ENCODE results near the gene FHIT.
A peak's percentile ranks its signal among the peaks of the same experiment; 100 is the strongest.

The FHIT gene

DNA sequence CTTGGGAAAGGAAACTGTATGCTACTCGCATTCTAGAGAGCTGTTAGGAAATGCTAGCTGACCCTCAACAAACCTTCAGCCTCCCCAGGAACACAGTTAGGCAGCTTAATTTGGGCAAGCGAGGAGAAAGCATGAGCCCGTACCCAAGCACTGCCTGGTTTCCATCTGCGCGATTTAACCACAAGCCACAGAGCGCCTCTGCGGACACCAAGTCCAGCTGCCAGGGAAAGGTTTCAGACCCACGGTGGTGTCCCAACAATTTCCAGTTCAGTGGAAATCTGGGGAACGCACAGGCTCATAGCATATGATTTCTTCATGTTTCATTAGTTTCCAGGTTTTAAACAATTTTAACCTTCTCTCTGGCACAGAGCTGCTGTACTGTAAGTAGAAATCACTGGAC, 617.6 kb downstream of the FHIT start:
- no peak overlapping the region for H3K4me3 ChIP-seq (ENCODE audit: low read depth, low read length)
- no peak overlapping the region for H2AFZ ChIP-seq (ENCODE audit: low read length, unreplicated experiment)
- no peaks in the 10 kb centered on the region for H3K4me1 ChIP-seq (ENCODE audit: control insufficient read depth, insufficient read depth, low read length, unreplicated experiment)
- peaks cover 3% of the 10 kb centered on the region; the same call in 1 of the 2 replicates for H3K27me3 ChIP-seq (ENCODE audit: insufficient read depth, low read length)
- no peaks in the 10 kb centered on the region for H3K79me2 ChIP-seq (ENCODE audit: control insufficient read depth, insufficient read depth, low read length, unreplicated experiment)
- no peaks in the 10 kb centered on the region for H3K36me3 ChIP-seq (ENCODE audit: insufficient read depth, low read length)
- H3K27ac ChIP-seq (ENCODE audit: low read depth, low read length): no peak overlapping the region

DNA sequence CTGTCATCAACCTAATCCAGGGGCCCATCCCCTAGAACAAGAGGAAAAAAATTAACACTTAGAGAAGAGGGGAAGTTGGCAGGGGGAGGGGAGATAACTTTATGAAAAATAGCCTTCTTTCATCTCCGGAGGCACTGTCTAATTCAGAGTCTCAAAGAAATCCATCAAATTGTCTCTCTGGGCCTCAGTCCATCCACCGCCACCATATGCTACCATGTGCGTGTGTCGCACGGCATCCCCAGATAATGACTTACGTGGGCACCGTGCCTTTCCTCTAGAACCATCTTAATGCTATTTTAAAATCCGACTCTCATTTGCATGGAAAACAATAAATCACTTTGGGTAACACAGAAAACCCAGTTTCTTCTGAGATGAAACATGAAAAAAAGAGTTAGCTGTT, 619.7 kb downstream of the FHIT start:
- no peak overlapping the region for H2AFZ ChIP-seq (ENCODE audit: low read length, unreplicated experiment)
- no peaks in the 10 kb centered on the region for H3K36me3 ChIP-seq (ENCODE audit: insufficient read depth, low read length)
- H3K27me3 ChIP-seq (ENCODE audit: insufficient read depth, low read length): peaks cover 3% of the 10 kb centered on the region; the same call in 1 of the 2 replicates
- H3K4me1 ChIP-seq (ENCODE audit: control insufficient read depth, insufficient read depth, low read length, unreplicated experiment): no peaks in the 10 kb centered on the region
- H3K27ac ChIP-seq (ENCODE audit: low read depth, low read length): no peak overlapping the region
- H3K4me3 ChIP-seq (ENCODE audit: low read depth, low read length): no peak overlapping the region
- H3K79me2 ChIP-seq (ENCODE audit: control insufficient read depth, insufficient read depth, low read length, unreplicated experiment): no peaks in the 10 kb centered on the region

DNA sequence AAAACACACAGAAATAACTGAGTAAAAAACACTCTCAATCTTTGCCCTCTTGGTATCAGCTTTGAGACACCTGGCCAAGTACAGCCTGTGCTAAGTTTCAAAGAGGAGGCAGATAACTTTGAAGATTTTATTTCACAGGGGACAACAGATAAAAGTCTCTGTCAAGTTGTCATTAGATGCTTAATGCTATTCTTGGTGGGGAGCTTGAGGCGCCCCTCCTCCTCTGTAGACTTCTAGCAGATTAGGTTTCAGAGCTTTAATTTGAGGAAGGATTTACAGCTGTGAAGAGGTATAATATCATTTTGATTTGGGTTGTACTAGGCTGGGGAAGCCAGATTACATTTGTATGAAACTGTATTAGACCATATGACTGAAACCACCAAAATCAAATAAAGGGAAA, 620.3 kb downstream of the FHIT start:
- H3K36me3 ChIP-seq (ENCODE audit: insufficient read depth, low read length): no peaks in the 10 kb centered on the region
- H3K27ac ChIP-seq (ENCODE audit: low read depth, low read length): no peak overlapping the region
- H3K27me3 ChIP-seq (ENCODE audit: insufficient read depth, low read length): peaks cover 3% of the 10 kb centered on the region; the same call in 1 of the 2 replicates
- no peaks in the 10 kb centered on the region for H3K4me1 ChIP-seq (ENCODE audit: control insufficient read depth, insufficient read depth, low read length, unreplicated experiment)
- H2AFZ ChIP-seq (ENCODE audit: low read length, unreplicated experiment): no peak overlapping the region
- no peaks in the 10 kb centered on the region for H3K79me2 ChIP-seq (ENCODE audit: control insufficient read depth, insufficient read depth, low read length, unreplicated experiment)
- no peak overlapping the region for H3K4me3 ChIP-seq (ENCODE audit: low read depth, low read length)

DNA sequence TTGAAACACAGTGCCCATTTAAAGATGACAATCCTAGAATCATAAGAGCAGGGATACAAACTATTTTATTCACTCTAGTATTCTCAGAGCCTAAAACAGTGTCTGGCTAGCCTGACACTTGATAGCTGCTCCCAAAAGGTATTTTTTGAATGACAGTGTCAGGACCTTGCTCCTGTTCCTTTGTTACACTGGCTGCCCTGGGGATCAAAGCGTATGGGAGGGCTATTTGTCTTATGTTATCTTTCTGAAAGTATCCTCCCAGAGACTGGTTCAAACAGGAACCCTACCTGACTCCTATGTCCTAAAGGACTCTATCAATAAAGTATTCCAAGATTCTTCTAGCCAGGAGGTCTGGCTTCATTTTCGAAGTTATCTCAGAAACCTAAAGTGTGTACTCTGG, 621.4 kb downstream of the FHIT start:
- Histone ChIP-seq H3K4me1 (ENCODE audit: control insufficient read depth, insufficient read depth, low read length, unreplicated experiment) (no peaks in the 10 kb centered on the region), H3K27me3 (ENCODE audit: insufficient read depth, low read length) (peaks cover 3% of the 10 kb centered on the region; the same call in 1 of the 2 replicates), H2AFZ (ENCODE audit: low read length, unreplicated experiment) (no peak overlapping the region), H3K79me2 (ENCODE audit: control insufficient read depth, insufficient read depth, low read length, unreplicated experiment) (no peaks in the 10 kb centered on the region), H3K4me3 (ENCODE audit: low read depth, low read length) (no peak overlapping the region), H3K36me3 (ENCODE audit: insufficient read depth, low read length) (no peaks in the 10 kb centered on the region), H3K27ac (ENCODE audit: low read depth, low read length) (no peak overlapping the region)

DNA sequence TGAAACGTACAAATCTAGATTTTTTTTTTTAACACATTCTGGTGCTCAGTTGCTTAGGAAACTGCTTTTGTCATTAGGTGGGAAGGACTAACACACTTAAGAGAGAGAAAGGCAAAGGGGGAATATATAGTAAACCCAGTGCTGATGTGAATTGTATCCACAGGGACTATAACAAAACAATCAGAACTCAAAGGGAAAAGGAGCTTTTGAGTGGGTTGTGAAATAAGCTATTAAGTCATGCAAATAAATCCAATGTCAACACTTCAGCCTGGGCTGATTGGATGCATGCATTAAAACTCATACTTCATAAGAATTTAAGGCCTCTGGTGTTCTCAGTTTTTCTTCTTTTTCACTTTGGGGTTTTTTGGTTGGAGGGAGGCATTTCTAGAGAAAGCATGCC, 628.9 kb downstream of the FHIT start:
- H3K79me2 ChIP-seq (ENCODE audit: control insufficient read depth, insufficient read depth, low read length, unreplicated experiment): no peaks in the 10 kb centered on the region
- no peaks in the 10 kb centered on the region for H3K36me3 ChIP-seq (ENCODE audit: insufficient read depth, low read length)
- H3K4me1 ChIP-seq (ENCODE audit: control insufficient read depth, insufficient read depth, low read length, unreplicated experiment): no peaks in the 10 kb centered on the region
- H3K27me3 ChIP-seq (ENCODE audit: insufficient read depth, low read length): no peaks in the 10 kb centered on the region
- H2AFZ ChIP-seq (ENCODE audit: low read length, unreplicated experiment): no peak overlapping the region
- H3K4me3 ChIP-seq (ENCODE audit: low read depth, low read length): no peak overlapping the region
- no peak overlapping the region for H3K27ac ChIP-seq (ENCODE audit: low read depth, low read length)

DNA sequence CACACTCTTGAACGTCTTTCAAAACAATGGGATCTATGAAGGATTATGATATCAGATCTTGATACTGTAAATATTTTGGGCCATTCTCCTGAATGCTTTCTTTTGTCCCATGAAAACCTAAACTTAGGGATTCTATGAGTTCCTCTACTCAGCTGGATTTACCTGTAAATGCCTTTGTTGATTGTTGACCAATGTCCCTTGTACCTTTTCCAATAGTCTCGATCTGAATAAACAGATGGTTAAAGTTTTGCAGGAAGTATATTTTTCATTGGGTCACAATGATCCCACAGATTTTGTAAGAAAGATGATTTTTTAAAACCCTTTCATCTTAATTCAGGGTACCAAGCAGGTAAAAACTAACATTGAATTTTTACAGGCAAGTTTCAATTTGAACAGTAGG, 634.1 kb downstream of the FHIT start:
- Histone ChIP-seq H3K79me2 (ENCODE audit: control insufficient read depth, insufficient read depth, low read length, unreplicated experiment) (no peaks in the 10 kb centered on the region), H3K27me3 (ENCODE audit: insufficient read depth, low read length) (no peaks in the 10 kb centered on the region), H3K27ac (ENCODE audit: low read depth, low read length) (no peak overlapping the region), H3K4me1 (ENCODE audit: control insufficient read depth, insufficient read depth, low read length, unreplicated experiment) (no peaks in the 10 kb centered on the region), H3K36me3 (ENCODE audit: insufficient read depth, low read length) (no peaks in the 10 kb centered on the region), H2AFZ (ENCODE audit: low read length, unreplicated experiment) (no peak overlapping the region), H3K4me3 (ENCODE audit: low read depth, low read length) (no peak overlapping the region)

DNA sequence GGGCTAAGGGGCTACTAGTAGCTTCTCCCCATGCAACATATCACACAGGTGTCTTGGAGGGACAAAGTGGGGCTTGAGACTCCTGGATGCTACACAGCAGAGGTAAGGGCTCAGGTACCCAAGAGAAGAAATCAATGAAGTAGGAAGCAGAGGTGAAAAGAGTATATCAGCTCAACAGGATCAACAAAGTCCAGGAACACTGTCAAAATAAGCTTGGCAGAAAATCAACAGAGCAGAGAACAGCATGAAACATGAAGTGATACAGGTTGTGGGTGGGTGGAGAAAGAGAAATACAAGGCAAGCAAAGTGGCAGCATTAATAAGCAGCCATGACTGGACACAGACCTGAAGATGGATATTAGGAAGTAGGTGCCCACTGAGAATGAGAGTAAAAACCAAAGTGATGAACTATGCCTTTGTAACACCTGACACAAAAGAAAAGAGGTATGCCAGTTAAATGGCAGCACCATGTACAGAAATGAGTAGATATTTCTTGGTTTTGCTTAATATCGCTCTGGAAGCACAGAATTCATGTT, 637.4 kb downstream of the FHIT start:
- Histone ChIP-seq H2AFZ (ENCODE audit: low read length, unreplicated experiment) (no peak overlapping the region), H3K27ac (ENCODE audit: low read depth, low read length) (no peak overlapping the region), H3K79me2 (ENCODE audit: control insufficient read depth, insufficient read depth, low read length, unreplicated experiment) (no peaks in the 10 kb centered on the region), H3K27me3 (ENCODE audit: insufficient read depth, low read length) (no peaks in the 10 kb centered on the region), H3K4me1 (ENCODE audit: control insufficient read depth, insufficient read depth, low read length, unreplicated experiment) (peaks cover 20% of the 10 kb centered on the region), H3K36me3 (ENCODE audit: insufficient read depth, low read length) (no peaks in the 10 kb centered on the region), H3K4me3 (ENCODE audit: low read depth, low read length) (no peak overlapping the region)

DNA sequence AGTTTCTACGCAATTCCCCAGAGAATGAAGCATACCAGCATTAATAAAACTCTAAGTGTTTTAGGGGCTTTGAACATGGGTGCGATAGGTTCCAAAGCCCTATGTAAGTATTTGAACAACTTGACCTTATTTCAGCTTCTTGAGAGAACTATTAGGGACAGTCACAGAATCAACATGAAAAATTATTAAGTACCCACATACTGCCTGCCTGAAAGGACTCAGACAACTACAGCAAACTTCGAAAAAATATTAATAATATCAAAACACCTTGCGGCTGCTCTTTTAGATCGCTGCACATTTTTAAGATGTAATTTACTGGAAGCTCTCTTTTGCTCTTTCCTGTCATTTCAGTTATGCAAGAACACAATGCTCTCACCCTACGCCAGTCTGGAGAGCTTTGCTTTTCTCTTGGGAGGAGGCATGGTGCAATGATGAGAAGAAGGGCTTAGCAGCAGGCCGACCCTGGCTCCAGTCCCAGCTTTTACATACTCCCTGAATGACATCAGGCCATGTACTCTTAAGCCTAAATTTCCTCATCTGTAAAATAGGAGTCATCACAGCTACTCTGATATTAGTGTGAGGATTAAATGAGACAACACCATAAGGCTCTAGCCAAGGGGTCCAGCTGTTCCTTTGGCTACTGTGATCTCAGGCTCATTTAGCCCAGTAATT, 640.7 kb downstream of the FHIT start:
- peak overlapping the region; percentile 53 for H3K27ac ChIP-seq (ENCODE audit: low read depth, low read length)
- H3K36me3 ChIP-seq (ENCODE audit: insufficient read depth, low read length): no peaks in the 10 kb centered on the region
- no peak overlapping the region for H2AFZ ChIP-seq (ENCODE audit: low read length, unreplicated experiment)
- no peaks in the 10 kb centered on the region for H3K79me2 ChIP-seq (ENCODE audit: control insufficient read depth, insufficient read depth, low read length, unreplicated experiment)
- no peaks in the 10 kb centered on the region for H3K27me3 ChIP-seq (ENCODE audit: insufficient read depth, low read length)
- H3K4me1 ChIP-seq (ENCODE audit: control insufficient read depth, insufficient read depth, low read length, unreplicated experiment): peaks cover 20% of the 10 kb centered on the region
- H3K4me3 ChIP-seq (ENCODE audit: low read depth, low read length): peak overlapping the region; percentile 54; the same call in 1 of the 2 replicates

DNA sequence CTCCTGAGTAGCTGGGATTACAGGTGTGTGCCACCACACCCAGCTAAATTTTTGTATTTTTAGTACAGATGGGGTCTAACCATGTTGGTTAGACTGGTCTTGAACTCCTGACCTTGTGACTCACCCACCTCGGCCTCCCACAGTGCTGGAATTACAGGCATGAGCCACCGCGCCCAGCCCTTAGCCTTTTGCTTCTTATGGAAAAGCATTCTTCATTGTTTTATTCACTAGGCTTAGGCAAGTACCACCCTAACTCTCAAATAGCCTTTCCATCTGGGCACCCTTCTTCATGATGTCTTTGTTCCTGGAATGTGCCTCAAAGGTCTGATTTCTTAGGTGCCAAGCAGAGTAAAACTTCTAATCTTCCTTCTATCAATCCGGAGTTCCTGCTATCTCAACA, 641.8 kb downstream of the FHIT start:
- Histone ChIP-seq H3K4me3 (ENCODE audit: low read depth, low read length) (no peak overlapping the region), H3K27me3 (ENCODE audit: insufficient read depth, low read length) (no peaks in the 10 kb centered on the region), H2AFZ (ENCODE audit: low read length, unreplicated experiment) (no peak overlapping the region), H3K79me2 (ENCODE audit: control insufficient read depth, insufficient read depth, low read length, unreplicated experiment) (no peaks in the 10 kb centered on the region), H3K27ac (ENCODE audit: low read depth, low read length) (no peak overlapping the region), H3K36me3 (ENCODE audit: insufficient read depth, low read length) (no peaks in the 10 kb centered on the region), H3K4me1 (ENCODE audit: control insufficient read depth, insufficient read depth, low read length, unreplicated experiment) (peaks cover 20% of the 10 kb centered on the region)

DNA sequence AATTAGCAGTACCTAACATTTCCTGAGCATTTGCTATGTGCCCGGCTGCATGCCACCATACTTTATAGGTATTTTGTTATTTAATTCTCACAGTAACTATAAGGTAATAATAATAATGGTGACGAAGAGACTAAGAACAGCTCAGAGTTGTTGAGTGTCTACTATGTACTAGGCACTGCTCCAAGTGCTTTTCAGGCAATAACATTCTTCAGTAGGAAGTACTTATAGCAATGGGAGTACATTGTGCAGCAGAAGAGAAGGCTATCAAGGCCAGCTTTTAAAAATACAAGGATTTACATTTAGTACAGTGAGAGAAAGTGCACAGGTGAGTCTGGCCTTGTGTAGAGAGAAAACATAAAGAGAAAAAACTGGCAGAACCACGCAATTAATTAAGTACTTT, 647.4 kb downstream of the FHIT start:
- Histone ChIP-seq H3K36me3 (ENCODE audit: insufficient read depth, low read length) (no peaks in the 10 kb centered on the region), H3K27me3 (ENCODE audit: insufficient read depth, low read length) (no peaks in the 10 kb centered on the region), H3K79me2 (ENCODE audit: control insufficient read depth, insufficient read depth, low read length, unreplicated experiment) (no peaks in the 10 kb centered on the region), H3K27ac (ENCODE audit: low read depth, low read length) (no peak overlapping the region), H3K4me3 (ENCODE audit: low read depth, low read length) (no peak overlapping the region), H3K4me1 (ENCODE audit: control insufficient read depth, insufficient read depth, low read length, unreplicated experiment) (peaks cover 8% of the 10 kb centered on the region), H2AFZ (ENCODE audit: low read length, unreplicated experiment) (peak overlapping the region; percentile 80)

DNA sequence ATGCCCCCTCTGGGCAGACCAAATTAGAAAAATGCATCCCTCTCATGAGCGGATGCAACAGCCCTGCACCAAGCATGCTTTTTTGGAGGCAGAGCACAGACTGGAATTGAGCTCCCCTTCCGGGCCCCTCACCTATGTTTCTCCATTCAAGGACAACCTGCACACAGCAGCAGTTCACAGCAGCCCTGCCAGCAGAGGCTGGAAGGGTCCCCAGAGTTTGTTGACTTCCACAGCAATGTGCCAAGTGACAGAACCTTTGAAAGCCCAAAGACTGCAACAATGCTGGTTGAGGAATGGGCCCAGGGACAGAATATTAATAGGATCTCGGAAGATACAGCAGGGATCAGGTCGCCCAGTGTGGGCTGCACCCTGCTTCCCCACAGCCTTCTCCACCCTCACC, 650.4 kb downstream of the FHIT start:
- H3K27me3 ChIP-seq (ENCODE audit: insufficient read depth, low read length): peaks cover 7% of the 10 kb centered on the region; the same call in 1 of the 2 replicates
- H3K27ac ChIP-seq (ENCODE audit: low read depth, low read length): no peak overlapping the region
- no peak overlapping the region for H3K4me3 ChIP-seq (ENCODE audit: low read depth, low read length)
- peaks cover 8% of the 10 kb centered on the region for H3K4me1 ChIP-seq (ENCODE audit: control insufficient read depth, insufficient read depth, low read length, unreplicated experiment)
- no peaks in the 10 kb centered on the region for H3K79me2 ChIP-seq (ENCODE audit: control insufficient read depth, insufficient read depth, low read length, unreplicated experiment)
- H2AFZ ChIP-seq (ENCODE audit: low read length, unreplicated experiment): no peak overlapping the region
- H3K36me3 ChIP-seq (ENCODE audit: insufficient read depth, low read length): no peaks in the 10 kb centered on the region

Data from ACC112 (cell line).